Panc1 (cell line): ENCODE measurements around the gene PRKCB. TPM values are rescaled to one million over a fixed set of nuclear protein-coding genes. Genes with fewer than 3 reads are reported as not detected.
"Not testable (repeated sequence)": the region's sequence is repeated elsewhere in the genome, so short reads cannot be mapped to it uniquely, and the experiment has no call there.

Source experiments
- ATAC-seq: fragments of 200-7000 bp; cut with Tn5 transposase; 2 replicates; pipeline ENCODE4 v1.9.1; 2020; ENCODE audit warnings: mild to moderate bottlenecking, moderate library complexity
- BruUV-seq: library from RNA; stranded (reverse); fragments of 400-500 nt; replicated peaks from 2 replicates; lab custom pipeline; 2021; lab: Mats Ljungman, UMichigan
- CTCF ChIA-PET: fragments of 300-600 bp; sonication (Branson Sonifier 250); formaldehyde crosslinking; loops from one replicate; lab custom pipeline; 2022; ENCODE audit warnings: antibody characterized with exemption; lab: Charles Lee
- POLR2A ChIA-PET: fragments of 300-600 bp; sonication (Branson Sonifier 250); formaldehyde crosslinking; loops from one replicate; lab custom pipeline; 2022; ENCODE audit warnings: antibody characterized with exemption; lab: Charles Lee
- DNase-seq: peaks from one replicate; pipeline ENCODE4 v3.0.0-alpha.2; 2010; ENCODE audit warnings: low read depth, low spot score
- H3K27ac ChIP-seq: 2 replicates; pipeline ENCODE4 v1.5.1; 2011; ENCODE audit warnings: mild to moderate bottlenecking, low read length, inconsistent platforms
- H3K27me3 ChIP-seq: fragments of 200-500 bp; sonication (Bioruptor generic); 2 replicates; pipeline ENCODE4 v1.6.0; 2014; ENCODE audit warnings: low read length, inconsistent platforms; ENCODE audit not compliant: control insufficient read depth, insufficient read depth
- H3K36me3 ChIP-seq: fragments of 200-500 bp; sonication (Bioruptor generic); 2 replicates; pipeline ENCODE4 v1.5.1; 2014; ENCODE audit warnings: inconsistent platforms, mild to moderate bottlenecking, low read length, moderate library complexity; ENCODE audit not compliant: control insufficient read depth, insufficient read depth
- H3K4me1 ChIP-seq: 2 replicates; pipeline ENCODE4 v1.5.1; 2011; ENCODE audit warnings: inconsistent platforms, mild to moderate bottlenecking, low read length, moderate library complexity; ENCODE audit not compliant: control insufficient read depth, insufficient read depth
- H3K4me3 ChIP-seq, 2 experiments: 2 replicates each; pipeline ENCODE4 v1.5.1; 2011 to 2012; ENCODE audit warnings: low read depth in 2 of 2, low read length in 2 of 2, mild to moderate bottlenecking in 2 of 2, inconsistent platforms in 1 of 2, moderate library complexity in 1 of 2
- H3K9me3 ChIP-seq: fragments of 200-500 bp; sonication (Bioruptor generic); 2 replicates; pipeline ENCODE4 v1.5.1; 2014; ENCODE audit warnings: low read depth, mild to moderate bottlenecking, inconsistent platforms, low read length, moderate library complexity; ENCODE audit not compliant: control insufficient read depth, insufficient read depth
- POLR2AphosphoS5 ChIP-seq: IDR thresholded peaks from 2 replicates; pipeline ENCODE4 v1.6.1; 2012; ENCODE audit warnings: mild to moderate bottlenecking, low read depth, low read length, moderate library complexity
- SIN3A ChIP-seq: IDR thresholded peaks from 2 replicates; pipeline ENCODE4 v1.6.1; 2012; ENCODE audit warnings: low read depth, mild to moderate bottlenecking, low read length, moderate library complexity, borderline replicate concordance; ENCODE audit not compliant: insufficient read depth
- TCF7L2 ChIP-seq: IDR thresholded peaks from 2 replicates; pipeline ENCODE4 v1.6.1; 2011; ENCODE audit warnings: mild to moderate bottlenecking, low read depth, low read length, inconsistent platforms
- in situ Hi-C: cut with HindIII; loops from 2 replicates; pipeline ENCODE4 v1.10.0; 2016; ENCODE audit warnings: low sequenced_read_pairs, low pct_unique_long_range_greater_than_20kb
- intact Hi-C: fragments of 100-400 bp; cut with micrococcal nuclease; formaldehyde crosslinking; loops from one replicate; pipeline ENCODE4 v1.10.0; 2022; ENCODE audit not compliant: unreplicated experiment
- total RNA-seq: library from RNA; stranded (reverse); gene quantifications from one replicate; pipeline ENCODE4 v1.2.1, GENCODE V29; 2021; ENCODE audit not compliant: unreplicated experiment
- TF ChIP-seq, protein P1 (sequence below), 2 experiments: IDR thresholded peaks; 2 replicates each; pipeline ENCODE4 v1.6.1; 2011 to 2012; ENCODE audit warnings: low read depth in 2 of 2, control low read depth in 1 of 2, low read length in 1 of 2, mild to moderate bottlenecking in 1 of 2, moderate library complexity in 1 of 2; ENCODE audit not compliant: insufficient read depth in 1 of 2
- TF ChIP-seq, protein P2 (sequence below): fragments of 450-650 bp; IDR thresholded peaks from 2 replicates; pipeline ENCODE4 v1.5.1; 2017; ENCODE audit warnings: mild to moderate bottlenecking

PRKCB gene
- total RNA-seq, 1 experiment from 2014 or later, result 0.41 TPM

DNA sequence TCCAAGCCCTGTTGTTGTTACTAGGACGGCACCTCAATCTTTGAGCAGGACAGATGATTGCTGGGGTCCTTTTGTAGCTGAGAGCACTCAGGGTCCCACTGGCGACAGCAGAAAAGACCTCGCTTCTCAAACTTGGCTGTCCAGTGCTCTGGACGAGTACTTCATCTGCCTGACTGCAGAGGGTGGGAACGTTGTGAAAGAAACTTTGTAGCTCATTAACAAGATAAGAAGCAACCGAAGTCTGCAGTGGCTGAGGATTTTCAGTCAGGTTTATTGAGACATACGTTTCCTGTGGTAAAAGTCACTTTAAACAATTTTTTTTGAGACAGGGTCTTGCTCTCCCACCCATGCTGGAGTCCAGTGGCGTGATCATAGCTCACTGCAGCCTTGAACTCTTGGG is 191.7 kb downstream of the PRKCB start:
- in situ Hi-C loops (no loop called here), intact Hi-C loops (no loop called here)
- TF ChIP-seq SIN3A (no peak), TCF7L2 (no peak)
- TF ChIP-seq, protein P1, sequence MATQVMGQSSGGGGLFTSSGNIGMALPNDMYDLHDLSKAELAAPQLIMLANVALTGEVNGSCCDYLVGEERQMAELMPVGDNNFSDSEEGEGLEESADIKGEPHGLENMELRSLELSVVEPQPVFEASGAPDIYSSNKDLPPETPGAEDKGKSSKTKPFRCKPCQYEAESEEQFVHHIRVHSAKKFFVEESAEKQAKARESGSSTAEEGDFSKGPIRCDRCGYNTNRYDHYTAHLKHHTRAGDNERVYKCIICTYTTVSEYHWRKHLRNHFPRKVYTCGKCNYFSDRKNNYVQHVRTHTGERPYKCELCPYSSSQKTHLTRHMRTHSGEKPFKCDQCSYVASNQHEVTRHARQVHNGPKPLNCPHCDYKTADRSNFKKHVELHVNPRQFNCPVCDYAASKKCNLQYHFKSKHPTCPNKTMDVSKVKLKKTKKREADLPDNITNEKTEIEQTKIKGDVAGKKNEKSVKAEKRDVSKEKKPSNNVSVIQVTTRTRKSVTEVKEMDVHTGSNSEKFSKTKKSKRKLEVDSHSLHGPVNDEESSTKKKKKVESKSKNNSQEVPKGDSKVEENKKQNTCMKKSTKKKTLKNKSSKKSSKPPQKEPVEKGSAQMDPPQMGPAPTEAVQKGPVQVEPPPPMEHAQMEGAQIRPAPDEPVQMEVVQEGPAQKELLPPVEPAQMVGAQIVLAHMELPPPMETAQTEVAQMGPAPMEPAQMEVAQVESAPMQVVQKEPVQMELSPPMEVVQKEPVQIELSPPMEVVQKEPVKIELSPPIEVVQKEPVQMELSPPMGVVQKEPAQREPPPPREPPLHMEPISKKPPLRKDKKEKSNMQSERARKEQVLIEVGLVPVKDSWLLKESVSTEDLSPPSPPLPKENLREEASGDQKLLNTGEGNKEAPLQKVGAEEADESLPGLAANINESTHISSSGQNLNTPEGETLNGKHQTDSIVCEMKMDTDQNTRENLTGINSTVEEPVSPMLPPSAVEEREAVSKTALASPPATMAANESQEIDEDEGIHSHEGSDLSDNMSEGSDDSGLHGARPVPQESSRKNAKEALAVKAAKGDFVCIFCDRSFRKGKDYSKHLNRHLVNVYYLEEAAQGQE (IDR thresholded peaks at IDR 0.05; ENCODE audit: insufficient read depth in 1 of 2, low read depth in 2 of 2, low read length in 1 of 2), result no peak
- TF ChIP-seq, protein P2, sequence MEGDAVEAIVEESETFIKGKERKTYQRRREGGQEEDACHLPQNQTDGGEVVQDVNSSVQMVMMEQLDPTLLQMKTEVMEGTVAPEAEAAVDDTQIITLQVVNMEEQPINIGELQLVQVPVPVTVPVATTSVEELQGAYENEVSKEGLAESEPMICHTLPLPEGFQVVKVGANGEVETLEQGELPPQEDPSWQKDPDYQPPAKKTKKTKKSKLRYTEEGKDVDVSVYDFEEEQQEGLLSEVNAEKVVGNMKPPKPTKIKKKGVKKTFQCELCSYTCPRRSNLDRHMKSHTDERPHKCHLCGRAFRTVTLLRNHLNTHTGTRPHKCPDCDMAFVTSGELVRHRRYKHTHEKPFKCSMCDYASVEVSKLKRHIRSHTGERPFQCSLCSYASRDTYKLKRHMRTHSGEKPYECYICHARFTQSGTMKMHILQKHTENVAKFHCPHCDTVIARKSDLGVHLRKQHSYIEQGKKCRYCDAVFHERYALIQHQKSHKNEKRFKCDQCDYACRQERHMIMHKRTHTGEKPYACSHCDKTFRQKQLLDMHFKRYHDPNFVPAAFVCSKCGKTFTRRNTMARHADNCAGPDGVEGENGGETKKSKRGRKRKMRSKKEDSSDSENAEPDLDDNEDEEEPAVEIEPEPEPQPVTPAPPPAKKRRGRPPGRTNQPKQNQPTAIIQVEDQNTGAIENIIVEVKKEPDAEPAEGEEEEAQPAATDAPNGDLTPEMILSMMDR, result no peak
- Histone ChIP-seq H3K4me1 (no peaks in the 10 kb centered on the region), H3K27ac (no peak overlapping the region), H3K4me3 (no peak overlapping the region), H3K9me3 (no peaks in the 10 kb centered on the region), H3K36me3 (no peaks in the 10 kb centered on the region), H3K27me3 (peaks cover 8% of the 10 kb centered on the region)
- no peak for ATAC-seq
- CTCF ChIA-PET, result interaction anchor here (0.6 to 1.3 kb wide), 3 partner anchors 9 to 513 kb away, joined by 3 to 6 read pairs (median 3); no protein-coding TSS in a partner anchor
- no TSS peak for BruUV-seq
- no peak for DNase-seq
- POLR2A ChIA-PET, result no interaction called here

DNA sequence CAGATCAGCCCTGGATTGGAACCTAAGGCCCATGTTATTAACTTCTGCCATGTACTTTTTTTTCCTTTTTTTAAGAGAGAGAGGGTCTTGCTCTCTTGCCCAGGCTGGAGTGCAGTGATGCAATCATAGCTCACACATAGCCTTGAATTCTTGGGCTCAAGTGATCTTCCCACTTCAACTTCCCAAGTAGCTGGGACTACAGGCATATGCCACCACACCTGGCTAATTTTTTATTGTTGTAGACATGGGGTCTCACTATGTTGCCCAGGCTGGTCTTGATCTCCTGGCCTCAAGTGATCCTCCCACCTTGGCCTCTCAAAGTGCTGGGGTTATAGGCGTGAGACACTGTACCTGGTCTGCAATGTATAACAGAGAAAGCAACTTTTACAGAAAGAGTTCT is 194.1 kb downstream of the PRKCB start:
- H3K27ac ChIP-seq, BruUV-seq, POLR2A ChIA-PET, H3K9me3 ChIP-seq, ATAC-seq, H3K4me3 ChIP-seq, intact Hi-C loops, H3K27me3 ChIP-seq, in situ Hi-C loops, H3K36me3 ChIP-seq, H3K4me1 ChIP-seq, DNase-seq: not testable (repeated sequence)
- CTCF ChIA-PET, result interaction anchor here (0.6 kb wide), 1 partner anchor 12 kb away, joined by 3 read pairs; no protein-coding TSS in a partner anchor

DNA sequence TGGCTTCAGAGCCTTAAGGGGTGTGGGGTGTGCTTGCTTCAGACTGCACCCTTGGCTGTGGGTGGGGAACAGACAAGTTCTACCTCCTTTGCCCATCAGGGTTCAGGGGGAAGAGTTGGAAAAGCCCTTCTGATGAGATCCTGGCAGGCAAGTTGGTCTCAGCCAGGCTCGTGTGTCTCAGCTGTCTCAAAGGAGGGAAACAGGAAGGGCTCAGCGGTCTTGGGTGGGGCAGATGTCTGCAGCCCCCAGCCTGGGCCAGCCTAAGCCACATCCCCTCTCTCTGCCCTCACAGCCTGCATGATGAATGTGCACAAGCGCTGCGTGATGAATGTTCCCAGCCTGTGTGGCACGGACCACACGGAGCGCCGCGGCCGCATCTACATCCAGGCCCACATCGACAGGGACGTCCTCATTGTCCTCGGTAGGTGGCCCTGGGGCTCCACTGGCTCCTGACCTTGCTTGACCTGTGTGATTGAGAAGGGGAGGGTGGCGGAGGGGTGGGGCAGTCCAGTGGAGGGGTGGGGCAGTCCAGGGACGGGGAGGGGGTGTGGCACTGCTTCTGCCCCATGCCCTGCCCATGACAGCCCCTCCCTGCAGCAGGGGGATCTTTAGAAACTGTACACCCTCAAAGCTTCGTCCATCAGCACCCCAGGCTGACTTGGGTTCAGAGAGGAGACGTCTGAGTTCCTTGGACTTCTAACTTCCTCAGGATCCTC is 199.5 kb downstream of the PRKCB start:
- TF ChIP-seq SIN3A (no peak), POLR2AphosphoS5 (no peak)
- TF ChIP-seq, protein P2, result no peak
- ChIA-PET CTCF (interaction anchor here (1.2 to 1.3 kb wide), 2 partner anchors 8 to 158 kb away, joined by 3 read pairs; no protein-coding TSS in a partner anchor), POLR2A (no interaction called here)
- H3K4me1 ChIP-seq, result no peaks in the 10 kb centered on the region; the same call in 1 of the 2 replicates
- in situ Hi-C loops (no loop called here), intact Hi-C loops (no loop called here)
- no TSS peak for BruUV-seq
- ATAC-seq, result 0 out of 2 replicates have a peak, but pooled peaks have one; percentile 24
- H3K27me3 ChIP-seq, result peaks cover 4% of the 10 kb centered on the region; the same call in 1 of the 2 replicates
- H3K9me3 ChIP-seq, result no peaks in the 10 kb centered on the region
- H3K27ac ChIP-seq, result no peak overlapping the region
- H3K4me3 ChIP-seq, result no peak overlapping the region
- DNase-seq, result no peak
- H3K36me3 ChIP-seq, result no peaks in the 10 kb centered on the region
